HG03280 (cell line): ENCODE results near the gene ERICH4.

Source experiments
- ATAC-seq: cut with Tn5 transposase; IDR thresholded peaks from one replicate; pipeline ENCODE4 v1.9.1; 2021; ENCODE audit warnings: mild to moderate bottlenecking, moderate library complexity; ENCODE audit not compliant: unreplicated experiment

ERICH4 gene

GRCh38 chr19:41413947-41414346, 29.0 kb upstream of the ERICH4 start:
- no peak for ATAC-seq

GRCh38 chr19:41414461-41414860, 28.5 kb upstream of the ERICH4 start:
- ATAC-seq: no peak

GRCh38 chr19:41415154-41415571, 27.8 kb upstream of the ERICH4 start:
- no peak for ATAC-seq

- ATAC-seq: no peak
These were observed 26.7 kb upstream of the ERICH4 start for GRCh38 chr19:41416194-41416674.

GRCh38 chr19:41420101-41420880, 22.7 kb upstream of the ERICH4 start:
- no peak for ATAC-seq

- no peak for ATAC-seq
These were observed 21.6 kb upstream of the ERICH4 start for GRCh38 chr19:41421314-41421713.

GRCh38 chr19:41421973-41422372, 21.0 kb upstream of the ERICH4 start:
- ATAC-seq: no peak

GRCh38 chr19:41422456-41422855, 20.5 kb upstream of the ERICH4 start:
- ATAC-seq: no peak

- no peak for ATAC-seq
These were observed 20.0 kb upstream of the ERICH4 start for GRCh38 chr19:41422955-41423354.

GRCh38 chr19:41424335-41425173, 18.4 kb upstream of the ERICH4 start:
- ATAC-seq: no peak

- no peak for ATAC-seq
These were observed 17.5 kb upstream of the ERICH4 start for GRCh38 chr19:41425174-41426115.

- no peak for ATAC-seq
These were observed 16.7 kb upstream of the ERICH4 start for GRCh38 chr19:41426116-41426841.

- no peak for ATAC-seq
These were observed 15.9 kb upstream of the ERICH4 start, which contains the start of gene B3GNT8 for GRCh38 chr19:41426952-41427646. B3GNT8 (minus strand) TSS chr19:41427374; CDS start chr19:41426778, 596 bp downstream.

GRCh38 chr19:41427647-41428480, 15.1 kb upstream of the ERICH4 start:
- ATAC-seq: no peak

GRCh38 chr19:41428481-41428859, 14.5 kb upstream of the ERICH4 start:
- no peak for ATAC-seq

- ATAC-seq: no peak
These were observed 12.0 kb upstream of the ERICH4 start for GRCh38 chr19:41430922-41431321.

GRCh38 chr19:41431426-41432386, 11.2 kb upstream of the ERICH4 start:
- no peak for ATAC-seq
